HEK293T (cell line): ENCODE data around the gene TAOK3.

Experiments used
- CTCF ChIA-PET: fragments of 350-600 bp; formaldehyde crosslinking; extraction: SDS; loops from one replicate; lab custom pipeline; 2021; ENCODE audit warnings: antibody characterized with exemption, inconsistent platforms; lab: Yijun Ruan, JAX
- POLR2A ChIA-PET: fragments of 350-600 bp; formaldehyde crosslinking; extraction: SDS; loops from one replicate; lab custom pipeline; 2020; ENCODE audit warnings: antibody characterized with exemption, inconsistent platforms; lab: Yijun Ruan, JAX
- DNase-seq: peaks from one replicate; pipeline ENCODE4 v3.0.0; 2012; ENCODE audit warnings: mixed read lengths; ENCODE audit errors: extremely low spot score
- ARNT ChIP-seq: fragments of 450-650 bp; IDR thresholded peaks from 2 replicates; pipeline ENCODE4 v1.6.1; 2017; ENCODE audit warnings: mild to moderate bottlenecking
- BHLHE40 ChIP-seq: fragments of 450-650 bp; IDR thresholded peaks from 2 replicates; pipeline ENCODE4 v1.6.1; 2016; ENCODE audit warnings: mild to moderate bottlenecking, moderate library complexity, borderline replicate concordance
- CTBP1 ChIP-seq: fragments of 450-650 bp; IDR thresholded peaks from 2 replicates; pipeline ENCODE4 v1.6.1; 2016; ENCODE audit warnings: borderline replicate concordance
- ELF4 ChIP-seq: fragments of 450-650 bp; IDR thresholded peaks from 2 replicates; pipeline ENCODE4 v1.6.1; 2017; ENCODE audit warnings: antibody characterized with exemption
- FOXA1 ChIP-seq: fragments of 450-650 bp; IDR thresholded peaks from 2 replicates; pipeline ENCODE4 v1.6.1; 2016; ENCODE audit warnings: mild to moderate bottlenecking
- FOXK2 ChIP-seq: fragments of 450-650 bp; IDR thresholded peaks from 2 replicates; pipeline ENCODE4 v1.6.1; 2016; ENCODE audit warnings: mild to moderate bottlenecking
- FOXM1 ChIP-seq: fragments of 450-650 bp; IDR thresholded peaks from 2 replicates; pipeline ENCODE4 v1.6.1; 2017; ENCODE audit warnings: mild to moderate bottlenecking, borderline replicate concordance
- HDGF ChIP-seq: fragments of 450-650 bp; IDR thresholded peaks from 2 replicates; pipeline ENCODE4 v1.6.1; 2017; ENCODE audit warnings: antibody characterized with exemption, borderline replicate concordance
- L3MBTL2 ChIP-seq: fragments of 450-650 bp; conservative IDR thresholded peaks from 2 replicates; pipeline ENCODE4 v1.6.1; 2016; ENCODE audit warnings: mild to moderate bottlenecking
- LEF1 ChIP-seq: fragments of 450-650 bp; IDR thresholded peaks from 2 replicates; pipeline ENCODE4 v1.6.1; 2017; ENCODE audit warnings: mild to moderate bottlenecking, borderline replicate concordance
- NFRKB ChIP-seq: fragments of 450-650 bp; IDR thresholded peaks from 2 replicates; pipeline ENCODE4 v1.6.1; 2016; ENCODE audit warnings: mild to moderate bottlenecking, moderate library complexity
- PKNOX1 ChIP-seq: fragments of 450-650 bp; IDR thresholded peaks from 2 replicates; pipeline ENCODE4 v1.6.1; 2016
- SP1 ChIP-seq: fragments of 450-650 bp; IDR thresholded peaks from 2 replicates; pipeline ENCODE4 v1.6.1; 2017
- SUZ12 ChIP-seq: fragments of 450-650 bp; IDR thresholded peaks from 2 replicates; pipeline ENCODE4 v1.6.1; 2016; ENCODE audit warnings: mild to moderate bottlenecking
- TARDBP ChIP-seq: fragments of 450-650 bp; IDR thresholded peaks from 2 replicates; pipeline ENCODE4 v1.6.1; 2016
- ZNF384 ChIP-seq: fragments of 450-650 bp; IDR thresholded peaks from 2 replicates; pipeline ENCODE4 v1.6.1; 2016

The TAOK3 gene

GRCh38 chr12:118188690-118189371 lies 183.9 kb downstream of the TAOK3 start:
- TF ChIP-seq NFRKB = no peak
- ChIA-PET CTCF (no interaction called here), POLR2A (no interaction called here)
- no peak for DNase-seq

DNA sequence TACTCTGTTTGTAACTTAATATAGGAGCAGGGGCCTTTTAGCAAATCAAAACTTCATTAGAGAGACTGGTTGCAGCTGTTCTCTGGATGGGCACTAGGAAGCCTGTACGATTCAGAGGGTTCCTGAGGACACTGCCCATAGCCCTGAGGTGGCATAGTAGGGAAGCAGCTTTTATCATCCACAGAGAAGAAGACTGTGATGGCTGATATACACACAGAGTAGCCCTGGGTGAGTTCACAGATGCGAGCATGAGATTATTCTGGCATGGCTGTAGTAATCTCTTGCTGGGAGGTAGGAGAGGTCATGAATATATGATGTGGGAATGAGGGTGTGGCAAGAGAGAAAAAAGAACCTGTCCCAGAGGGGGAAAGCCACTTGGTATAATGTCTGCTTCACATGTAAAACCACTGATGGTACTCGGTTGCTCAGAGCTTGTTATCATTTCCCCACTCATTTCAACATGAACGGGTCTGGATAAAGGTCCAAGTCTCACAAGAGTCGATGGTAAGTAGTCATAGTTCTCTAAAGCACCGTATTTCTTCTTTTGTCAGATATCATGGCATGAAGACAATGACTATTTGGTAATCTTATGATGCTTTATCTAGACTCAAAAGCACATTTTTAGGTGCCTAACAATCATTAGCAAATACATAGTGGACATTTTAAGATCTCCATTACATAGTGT lies 184.8 kb downstream of the TAOK3 start:
- TF ChIP-seq NFRKB = no peak
- TF ChIP-seq ELF4 = no peak
- TF ChIP-seq L3MBTL2 = no peak
- TF ChIP-seq PKNOX1 = no peak
- TF ChIP-seq HDGF = no peak
- no peak for TF ChIP-seq FOXA1
- no peak for TF ChIP-seq TARDBP
- no peak for TF ChIP-seq BHLHE40
- TF ChIP-seq LEF1 = no peak
- no peak for TF ChIP-seq ZNF384
- TF ChIP-seq FOXM1 = no peak
- TF ChIP-seq ARNT = no peak
- no peak for TF ChIP-seq CTBP1
- no peak for TF ChIP-seq SP1
- no peak for TF ChIP-seq SUZ12
- no peak for TF ChIP-seq FOXK2
- no peak for DNase-seq
- ChIA-PET POLR2A (interaction anchor here (1.1 kb wide), 1 partner anchor 183 kb away, joined by 3 read pairs; no protein-coding TSS in a partner anchor), CTCF (interaction anchor here (1.1 kb wide), 1 partner anchor 188 kb away, joined by 6 read pairs; the partner anchor contains the start of gene SUDS3)

GRCh38 chr12:118185602-118186397 lies 186.9 kb downstream of the TAOK3 start:
- POLR2A ChIA-PET = no interaction called here
- no peak for DNase-seq
- TF ChIP-seq PKNOX1 (no peak), SUZ12 (no peak), TARDBP (no peak), BHLHE40 (no peak), CTBP1 (no peak), FOXM1 (no peak), L3MBTL2 (no peak), ARNT (no peak), LEF1 (no peak)
- CTCF ChIA-PET = interaction anchor here (1.2 kb wide), 1 partner anchor 190 kb away, joined by 6 read pairs; no protein-coding TSS in a partner anchor

GRCh38 chr12:118183711-118184110 lies 189.0 kb downstream of the TAOK3 start:
- ChIA-PET CTCF (interaction anchor here (1.2 to 2.7 kb wide), 2 partner anchors 192 to 194 kb away, joined by 5 to 12 read pairs; partner anchors contain the start of gene SUDS3), POLR2A (interaction anchor here (1.2 kb wide), 2 partner anchors 48 to 193 kb away, joined by 3 to 6 read pairs; partner anchors contain the start of genes PEBP1 and SUDS3)
- TF ChIP-seq BHLHE40 = no peak
- no peak for TF ChIP-seq ARNT
- no peak for TF ChIP-seq SP1
- no peak for TF ChIP-seq L3MBTL2
- no peak for TF ChIP-seq FOXA1
- no peak for TF ChIP-seq HDGF
- no peak for TF ChIP-seq LEF1
- TF ChIP-seq NFRKB = no peak
- TF ChIP-seq ELF4 = no peak
- TF ChIP-seq FOXK2 = no peak
- TF ChIP-seq CTBP1 = no peak
- TF ChIP-seq SUZ12 = no peak
- no peak for TF ChIP-seq FOXM1
- TF ChIP-seq ZNF384 = no peak
- no peak for TF ChIP-seq TARDBP
- no peak for TF ChIP-seq PKNOX1
- no peak for DNase-seq

GRCh38 chr12:118183155-118183554 lies 189.6 kb downstream of the TAOK3 start:
- CTCF ChIA-PET = interaction anchor here (0.6 to 2.7 kb wide), 3 partner anchors 193 to 199 kb away, joined by 5 to 12 read pairs (median 7); partner anchors contain the start of gene SUDS3

More at GRCh38 chr12:118183155-118183554, 189.6 kb downstream of the TAOK3 start:
- POLR2A ChIA-PET = interaction anchor here (1.2 kb wide), 1 partner anchor 47 kb away, joined by 3 read pairs; the partner anchor contains the start of gene PEBP1
- TF ChIP-seq SUZ12 (no peak), NFRKB (no peak), FOXK2 (no peak), CTBP1 (no peak), ZNF384 (no peak), ARNT (no peak), PKNOX1 (no peak), FOXA1 (no peak), BHLHE40 (no peak), TARDBP (no peak), L3MBTL2 (no peak), HDGF (no peak), SP1 (no peak), ELF4 (no peak), FOXM1 (no peak), LEF1 (no peak)
- DNase-seq = no peak
